Testis (tissue), 3 donors: ENCODE data around the gene GIPC3. TPM values are rescaled to one million over a fixed set of nuclear protein-coding genes. Genes with fewer than 3 reads are reported as not detected.
"Not testable (repeated sequence)": the region's sequence is repeated elsewhere in the genome, so short reads cannot be mapped to it uniquely, and the experiment has no call there.

ENCODE experiments used
- DNase-seq: peaks from one replicate; pipeline ENCODE4 v3.0.0-alpha.2; 2019
- H3K27ac ChIP-seq, 2 donors: fragments of 200-600 bp; sonication (generic); one replicate each; pipeline ENCODE4 v1.5.1; 2019
- H3K27me3 ChIP-seq: fragments of 200-600 bp; sonication (generic); one replicate; pipeline ENCODE4 v1.5.1; 2019
- H3K36me3 ChIP-seq: fragments of 200-600 bp; sonication (generic); one replicate; pipeline ENCODE4 v1.5.1; 2017; ENCODE audit warnings: low read depth; ENCODE audit errors: missing control alignments
- H3K4me1 ChIP-seq: fragments of 200-600 bp; sonication (generic); one replicate; pipeline ENCODE4 v1.5.1; 2019
- H3K4me3 ChIP-seq, 2 donors: fragments of 200-600 bp; sonication (generic); one replicate each; pipeline ENCODE4 v1.5.1; 2017 to 2019
- H3K9me3 ChIP-seq: fragments of 200-600 bp; sonication (generic); one replicate; pipeline ENCODE4 v1.5.1; 2017
- CTCF ChIP-seq, 3 experiments: fragments of 450-650 bp in 2 of 3; fragments of 200-600 bp in 1 of 3; sonication (generic) in 1 of 3; IDR thresholded peaks; one replicate each; pipeline ENCODE4 v1.5.1; 2016 to 2019; ENCODE audit warnings: antibody characterized with exemption in 3 of 3, mild to moderate bottlenecking in 2 of 3, moderate library complexity in 1 of 3
- POLR2A ChIP-seq: fragments of 450-650 bp; IDR thresholded peaks from one replicate; pipeline ENCODE4 v1.6.1; 2017; ENCODE audit warnings: antibody characterized with exemption, mild to moderate bottlenecking, moderate library complexity
- WGBS, 2 donors: methylation state at CpG; one replicate each; pipeline ENCODE4 v1.1.5; 2018; 5-methylcytosine and 5-hydroxymethylcytosine counted together
- intact Hi-C: fragments of 100-400 bp; cut with DNase I; formaldehyde crosslinking; loops from one replicate; pipeline ENCODE4 v1.15.1; 2023; ENCODE audit warnings: low total_unique reads
- polyA plus RNA-seq: library from polyadenylated mRNA; stranded (reverse); fragments of 350-450 nt; fragmentation: Illumina TruSeq; extraction: RNeasy Lipid Tissue Mini Kit (QIAGEN cat#74804); gene quantifications from one replicate; pipeline ENCODE4 v1.2.3, GENCODE V29; 2014; ENCODE audit warnings: low read depth, low replicate concordance; ENCODE audit not compliant: insufficient read depth
- total RNA-seq, 2 donors: library from RNA; depleted of rRNA; stranded (reverse); fragments of >200 nt; gene quantifications; one replicate each; pipeline ENCODE4 v1.2.3, GENCODE V29; 2016

GIPC3 gene
- total and polyA plus RNA-seq, 3 donors from 2014 or later, result 0.50 to 1.5 (median 0.87) TPM

DNA sequence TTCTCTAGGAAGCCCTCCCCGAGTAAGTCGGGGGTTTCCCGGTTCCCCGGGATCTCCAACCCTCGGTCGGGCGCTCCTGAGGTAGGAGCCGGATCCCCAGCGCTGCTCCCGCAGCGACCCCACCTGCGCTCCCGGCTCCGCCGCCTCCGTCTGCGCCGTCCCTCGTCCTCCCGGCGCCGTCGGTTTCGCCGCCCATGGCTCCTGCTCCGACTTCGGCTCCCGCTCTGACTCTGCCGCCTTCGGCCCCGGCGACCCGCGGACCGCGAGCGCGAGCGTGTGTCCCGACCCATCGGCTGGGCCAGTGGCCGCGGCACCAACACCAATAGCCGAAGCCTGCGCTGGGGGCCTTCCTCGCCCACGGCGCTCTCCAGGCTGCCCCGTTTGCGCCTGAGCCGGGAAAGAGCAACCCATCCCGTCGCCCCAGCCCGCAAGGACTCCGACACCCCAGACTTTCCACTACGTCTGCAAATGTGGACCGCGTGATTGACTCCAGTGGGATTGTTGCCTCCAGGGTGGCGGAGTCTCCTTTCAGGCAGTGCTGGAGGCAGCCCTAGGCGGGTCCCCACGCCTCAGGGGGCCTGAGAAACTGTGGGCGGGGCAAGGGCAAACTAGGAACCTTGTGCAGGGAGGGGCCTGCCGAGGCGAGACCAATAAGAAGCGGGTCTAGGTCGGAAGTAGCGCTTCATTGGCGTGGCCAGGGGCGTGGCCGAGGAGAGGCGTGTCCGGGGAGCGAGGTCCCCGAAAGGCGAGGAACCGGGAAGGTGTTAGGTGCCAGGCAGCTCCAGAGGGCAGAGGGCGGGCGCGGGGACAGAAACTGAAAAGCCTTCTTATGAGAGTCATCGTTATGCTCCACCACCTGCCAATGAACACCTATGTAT lies 41.4 kb downstream of the GIPC3 start, which contains the start of gene CACTIN:
TSS of gene CACTIN (minus strand) at position 318 of the 878 bp plus-strand sequence. CDS start at position 290, 28 bp downstream.
- no peaks in the 10 kb centered on the region for H3K36me3 ChIP-seq
- H3K27ac ChIP-seq, result peak within 1 kb of the TSS; percentile 85 to 97
- H3K4me3 ChIP-seq, result peak within 1 kb of the TSS; percentile 93 to 96
- TF ChIP-seq POLR2A (peak; percentile 6), CTCF (IDR thresholded peaks at IDR 0.05) (peak in 2 of 3 experiments; percentile 33 to 45)
- intact Hi-C loops, result no loop called here
- H3K4me1 ChIP-seq, result peaks cover 18% of the 10 kb centered on the region
- DNase-seq, result peak; percentile 99
- WGBS, 2 donors, result 0% methylated on average over 51 to 70 of the region's 80 CpGs
- no peaks in the 10 kb centered on the region for H3K27me3 ChIP-seq
- H3K9me3 ChIP-seq, result no peaks in the 10 kb centered on the region

DNA sequence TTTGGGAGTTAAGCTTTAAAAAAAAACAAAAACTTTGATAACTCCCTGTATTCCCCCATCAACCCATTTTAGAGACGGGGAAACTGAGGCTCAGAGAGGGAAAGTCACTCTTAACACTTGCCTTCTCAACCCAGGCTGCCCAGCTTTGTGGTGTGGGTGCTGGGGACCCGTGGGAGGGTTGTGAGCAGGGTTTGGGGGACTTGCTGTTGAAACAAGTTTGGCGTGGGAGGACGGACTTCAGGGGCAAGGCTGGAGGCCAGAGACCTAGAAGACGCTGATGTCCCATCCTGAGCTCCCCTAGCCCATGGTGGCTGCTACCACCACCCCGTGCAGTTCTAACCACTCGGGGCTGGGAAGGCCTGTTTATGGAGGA lies 42.1 kb downstream of the GIPC3 start:
- WGBS, 2 donors, result 37 to 49% methylated on average over 7 of the region's 7 CpGs
- no peak for TF ChIP-seq CTCF (IDR thresholded peaks at IDR 0.05)
- TF ChIP-seq POLR2A, result no peak
- Histone ChIP-seq H3K4me1 (peaks cover 18% of the 10 kb centered on the region), H3K36me3 (no peaks in the 10 kb centered on the region), H3K4me3 (no peak overlapping the region), H3K27ac (no peak overlapping the region), H3K9me3 (no peaks in the 10 kb centered on the region), H3K27me3 (no peaks in the 10 kb centered on the region)
- no peak for DNase-seq
- intact Hi-C loops, result no loop called here

GRCh38 chr19:3628766-3629165 lies 43.5 kb downstream of the GIPC3 start:
- H3K4me1 ChIP-seq, result peaks cover 18% of the 10 kb centered on the region
- DNase-seq, H3K27me3 ChIP-seq, H3K36me3 ChIP-seq, intact Hi-C loops, H3K9me3 ChIP-seq, H3K4me3 ChIP-seq, H3K27ac ChIP-seq: not testable (repeated sequence)
- WGBS, 2 donors, result 60 to 62% methylated on average over 9 of the region's 9 CpGs

- Histone ChIP-seq H3K4me1 (no peaks in the 10 kb centered on the region), H3K27me3 (no peaks in the 10 kb centered on the region), H3K36me3 (no peaks in the 10 kb centered on the region), H3K4me3 (no peak overlapping the region), H3K27ac (peak overlapping the region in 1 of 2 donors; percentile 71), H3K9me3 (no peaks in the 10 kb centered on the region)
- 89 to 95% methylated on average over 28 to 43 of the region's 43 CpGs for WGBS, 2 donors
- intact Hi-C loops, result no loop called here
- DNase-seq, result no peak
- TF ChIP-seq CTCF (IDR thresholded peaks at IDR 0.05) (no peak), POLR2A (no peak)
Measured at GRCh38 chr19:3631053-3631861, 46.0 kb downstream of the GIPC3 start.

GRCh38 chr19:3632098-3632497 lies 46.8 kb downstream of the GIPC3 start:
- Histone ChIP-seq H3K36me3 (no peaks in the 10 kb centered on the region), H3K27me3 (no peaks in the 10 kb centered on the region), H3K4me1 (no peaks in the 10 kb centered on the region), H3K4me3 (no peak overlapping the region), H3K9me3 (no peaks in the 10 kb centered on the region), H3K27ac (peak overlapping the region; percentile 48 to 71)
- WGBS, 2 donors, result 80 to 86% methylated on average over 2 to 16 of the region's 16 CpGs
- TF ChIP-seq POLR2A, result no peak
- no peak for TF ChIP-seq CTCF (IDR thresholded peaks at IDR 0.05)
- DNase-seq, result no peak
- intact Hi-C loops, result no loop called here
